Activated CD4-positive, alpha-beta T cell treated with anti-CD3 and anti-CD28 coated beads, Interleukin-2, amount 10 ng/mL, durations not matched to agents 24 days and 14 days (primary cell): ENCODE data around the gene TTLL9. TPM values are rescaled to one million over a fixed set of nuclear protein-coding genes. Genes with fewer than 3 reads are reported as not detected.

ENCODE experiments used
- DNase-seq: peaks from one replicate; pipeline ENCODE4 v3.0.0; 2022
- H3K27ac Mint-ChIP-seq: one replicate; pipeline ENCODE4 v1.8.0; 2022; ENCODE audit warnings: mild to moderate bottlenecking, mixed read lengths
- H3K27me3 Mint-ChIP-seq: one replicate; pipeline ENCODE4 v1.8.0; 2022; ENCODE audit warnings: mixed read lengths
- H3K36me3 Mint-ChIP-seq: one replicate; pipeline ENCODE4 v1.8.0; 2022; ENCODE audit warnings: low read depth, mild to moderate bottlenecking, mixed read lengths
- H3K4me1 Mint-ChIP-seq: one replicate; pipeline ENCODE4 v1.8.0; 2021; ENCODE audit warnings: mixed read lengths
- H3K4me3 Mint-ChIP-seq: one replicate; pipeline ENCODE4 v1.8.0; 2022; ENCODE audit warnings: mild to moderate bottlenecking, moderate library complexity, mixed read lengths
- H3K9me3 Mint-ChIP-seq: one replicate; pipeline ENCODE4 v1.8.0; 2021; ENCODE audit warnings: mixed read lengths
- intact Hi-C: fragments of 100-400 bp; cut with micrococcal nuclease; formaldehyde crosslinking; loops from one replicate; pipeline ENCODE4 v1.15.1; 2023
- total RNA-seq: library from RNA; stranded (reverse); gene quantifications from 2 replicates; pipeline ENCODE4 v1.2.3, GENCODE V29; 2022

TTLL9 gene
- total RNA-seq, 1 donor from 2014 or later = not detected

DNA sequence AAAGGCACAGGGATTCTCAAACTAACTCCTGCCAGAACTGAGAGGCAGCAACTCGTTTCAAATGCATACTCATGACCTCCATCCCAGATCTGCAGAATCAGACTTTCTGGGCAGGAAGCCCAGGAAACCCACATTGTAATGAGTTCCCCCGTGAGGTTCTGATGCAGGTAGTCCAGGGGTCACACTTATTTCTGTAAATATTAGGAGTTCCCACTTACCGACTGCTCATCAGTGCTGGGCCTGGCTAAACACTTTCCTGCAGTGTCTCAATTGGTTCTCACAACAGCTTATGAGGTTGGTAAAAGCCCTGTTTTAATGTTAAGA, 11.7 kb upstream of the TTLL9 start:
- no peaks in the 10 kb centered on the region for H3K36me3 Mint-ChIP-seq
- H3K9me3 Mint-ChIP-seq = no peaks in the 10 kb centered on the region
- H3K27ac Mint-ChIP-seq = no peak overlapping the region
- H3K4me1 Mint-ChIP-seq = peaks cover 11% of the 10 kb centered on the region
- peak overlapping the region; percentile 9 for H3K4me3 Mint-ChIP-seq
- DNase-seq = no peak
- intact Hi-C loops = no loop called here
- peaks cover 34% of the 10 kb centered on the region for H3K27me3 Mint-ChIP-seq

DNA sequence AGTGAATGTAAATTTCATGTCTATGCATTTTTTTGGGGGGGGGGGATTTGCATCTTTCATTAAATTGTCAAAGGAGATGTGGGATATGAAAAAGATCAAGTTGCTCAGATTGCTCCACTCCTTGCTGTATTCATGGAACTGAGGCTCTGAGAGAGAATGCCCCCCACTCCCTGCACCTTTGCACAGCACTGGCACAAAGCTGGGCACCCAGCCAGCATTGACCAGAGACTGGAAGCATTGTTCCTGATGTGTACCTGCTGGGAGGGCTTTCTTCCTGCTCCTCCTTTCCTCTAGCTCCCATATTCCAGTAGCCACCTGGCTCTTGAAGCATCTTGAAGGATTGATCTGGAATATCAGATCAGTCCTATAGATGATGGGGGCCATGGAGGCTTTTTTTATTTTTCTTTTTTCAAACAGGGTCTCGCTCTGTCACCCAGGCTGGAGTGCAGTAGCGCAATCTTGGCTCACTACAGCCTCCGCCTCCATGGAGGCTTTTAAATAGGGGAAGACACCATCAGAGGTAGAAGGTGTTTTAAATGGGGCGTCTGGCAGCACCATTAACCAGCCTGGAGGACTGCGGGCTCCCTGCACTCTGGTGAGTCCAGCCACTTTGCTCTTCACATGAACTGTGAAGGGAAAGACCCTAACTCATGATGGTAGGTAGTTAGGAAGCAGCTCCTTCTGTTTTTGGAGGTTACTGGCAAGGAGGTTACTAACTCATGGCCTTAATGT, 11.0 kb upstream of the TTLL9 start:
- H3K4me1 Mint-ChIP-seq = peaks cover 11% of the 10 kb centered on the region
- H3K9me3 Mint-ChIP-seq = no peaks in the 10 kb centered on the region
- no peaks in the 10 kb centered on the region for H3K36me3 Mint-ChIP-seq
- H3K27me3 Mint-ChIP-seq = peaks cover 34% of the 10 kb centered on the region
- H3K27ac Mint-ChIP-seq = no peak overlapping the region
- no peak overlapping the region for H3K4me3 Mint-ChIP-seq
- intact Hi-C loops = no loop called here
- DNase-seq = no peak

DNA sequence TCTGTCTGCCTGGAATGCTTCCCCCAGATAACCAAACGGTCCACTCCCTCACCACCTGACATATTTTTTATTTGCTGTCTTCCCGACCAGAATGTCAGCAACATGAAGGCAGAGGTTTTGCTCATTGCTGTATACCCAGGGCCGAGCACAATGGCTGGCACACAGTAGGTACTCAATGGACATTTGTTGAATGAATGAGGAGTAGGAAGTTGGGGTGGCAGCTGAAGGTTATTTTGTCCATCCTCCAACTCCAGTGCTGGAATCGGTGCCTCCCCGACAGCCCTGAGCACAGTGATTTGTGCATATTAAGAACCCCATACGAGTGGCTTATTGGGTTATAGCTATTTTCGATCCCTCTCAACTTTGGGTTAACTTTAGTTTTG, 10.4 kb upstream of the TTLL9 start:
- peaks cover 35% of the 10 kb centered on the region for H3K27me3 Mint-ChIP-seq
- H3K9me3 Mint-ChIP-seq = no peaks in the 10 kb centered on the region
- H3K4me1 Mint-ChIP-seq = peaks cover 11% of the 10 kb centered on the region
- no peak overlapping the region for H3K4me3 Mint-ChIP-seq
- intact Hi-C loops = no loop called here
- no peak for DNase-seq
- H3K27ac Mint-ChIP-seq = no peak overlapping the region
- no peaks in the 10 kb centered on the region for H3K36me3 Mint-ChIP-seq

DNA sequence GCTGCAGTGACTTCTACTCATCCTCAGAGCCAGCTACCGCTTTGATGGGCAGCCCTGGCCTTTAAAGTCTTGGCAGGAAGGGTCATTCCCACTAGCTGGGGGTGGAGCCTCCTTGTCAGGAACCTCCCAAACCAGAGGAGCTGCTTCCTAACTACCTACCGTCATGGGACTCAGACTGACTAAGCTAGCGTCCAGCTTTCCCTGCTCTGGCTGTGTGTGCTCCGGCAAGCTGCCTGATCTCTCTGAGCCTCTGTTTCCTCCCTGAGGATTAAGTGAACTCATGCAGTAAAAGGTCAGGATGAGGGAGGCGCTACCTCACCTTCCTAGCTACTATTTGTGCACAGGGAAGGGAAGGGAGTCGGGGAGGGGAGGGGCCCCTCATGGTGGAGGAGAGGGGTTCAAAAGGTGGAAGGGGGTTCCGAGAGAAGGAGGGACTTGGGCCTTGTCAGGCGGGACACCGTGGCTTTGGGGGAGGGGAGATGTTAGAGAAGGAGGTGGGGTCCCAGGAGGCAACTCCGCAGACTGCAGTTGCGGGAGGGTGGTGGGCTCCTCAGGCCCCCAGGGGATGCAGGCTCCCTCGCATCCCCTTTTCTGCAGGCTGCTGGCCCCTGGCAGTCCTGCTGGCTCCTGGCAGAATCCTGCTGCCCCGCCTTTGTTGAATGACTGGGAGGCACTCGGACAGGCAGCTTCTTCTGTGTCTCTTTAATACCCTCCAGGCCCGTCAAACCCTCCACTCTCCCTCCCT, 9.9 kb upstream of the TTLL9 start:
- Mint-ChIP-seq H3K4me1 (peaks cover 11% of the 10 kb centered on the region), H3K27me3 (peaks cover 38% of the 10 kb centered on the region), H3K36me3 (no peaks in the 10 kb centered on the region), H3K9me3 (no peaks in the 10 kb centered on the region), H3K27ac (no peak overlapping the region), H3K4me3 (peak overlapping the region; percentile 35)
- intact Hi-C loops = no loop called here
- DNase-seq = no peak

DNA sequence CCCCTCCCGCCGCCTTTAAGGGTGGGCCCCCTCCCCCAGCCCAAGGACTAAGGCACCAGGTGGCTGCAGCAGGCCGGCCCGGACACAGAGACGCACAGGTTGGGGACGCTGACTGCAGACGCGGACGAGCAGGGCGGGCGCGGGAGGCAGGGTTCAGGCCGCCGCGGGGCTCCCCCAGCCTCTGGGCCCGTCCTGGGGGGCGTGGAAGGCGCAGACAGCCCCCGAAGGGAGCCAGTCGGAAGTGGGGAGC, 9.4 kb upstream of the TTLL9 start:
- H3K27me3 Mint-ChIP-seq = peaks cover 40% of the 10 kb centered on the region
- intact Hi-C loops = no loop called here
- no peak overlapping the region for H3K27ac Mint-ChIP-seq
- H3K4me1 Mint-ChIP-seq = peaks cover 11% of the 10 kb centered on the region
- H3K36me3 Mint-ChIP-seq = no peaks in the 10 kb centered on the region
- no peaks in the 10 kb centered on the region for H3K9me3 Mint-ChIP-seq
- peak overlapping the region; percentile 19 for H3K4me3 Mint-ChIP-seq
- DNase-seq = no peak

DNA sequence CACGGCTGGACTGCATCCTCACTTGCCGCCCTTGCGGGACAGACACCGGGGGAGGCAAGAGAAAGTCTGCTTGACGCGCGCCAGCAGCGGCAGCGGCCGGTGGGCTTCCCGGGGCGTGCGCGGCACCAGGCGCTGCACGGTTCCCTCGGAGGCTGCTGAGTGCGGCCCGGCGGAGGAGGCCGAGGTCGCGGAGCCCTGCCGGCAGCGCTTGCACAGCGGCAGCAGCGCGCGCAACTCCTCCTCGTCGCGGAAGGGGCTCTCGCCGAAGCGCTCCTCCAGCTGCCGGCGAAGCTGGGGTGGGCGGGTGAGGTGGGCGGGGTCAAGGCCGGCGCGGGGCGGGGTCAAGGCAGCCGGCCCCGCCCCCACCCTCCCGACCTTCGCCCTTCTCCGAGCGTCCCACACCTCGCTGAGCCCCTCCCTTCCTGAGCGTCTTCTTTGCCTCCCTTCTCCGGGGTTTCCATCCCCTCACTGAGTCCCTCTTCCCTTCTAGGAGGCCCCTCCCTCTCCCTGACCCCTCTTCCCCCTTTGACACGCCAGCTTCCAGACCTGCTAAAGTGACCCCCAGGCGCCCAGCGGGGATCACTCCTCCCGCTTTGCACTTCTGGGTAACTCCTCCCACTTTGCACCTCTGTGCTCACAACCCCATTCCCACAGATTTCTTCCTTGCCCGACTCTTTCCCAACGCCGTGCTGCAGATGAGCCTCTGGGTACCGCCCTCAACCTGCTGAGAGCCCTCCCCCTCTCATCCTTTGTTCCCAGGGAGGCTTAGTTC, 8.9 kb upstream of the TTLL9 start:
- peak; percentile 89 for DNase-seq
- H3K4me3 Mint-ChIP-seq = peak overlapping the region; percentile 60
- H3K27me3 Mint-ChIP-seq = peaks cover 40% of the 10 kb centered on the region
- intact Hi-C loops = no loop called here
- H3K27ac Mint-ChIP-seq = no peak overlapping the region
- H3K9me3 Mint-ChIP-seq = no peaks in the 10 kb centered on the region
- peaks cover 11% of the 10 kb centered on the region for H3K4me1 Mint-ChIP-seq
- no peaks in the 10 kb centered on the region for H3K36me3 Mint-ChIP-seq

DNA sequence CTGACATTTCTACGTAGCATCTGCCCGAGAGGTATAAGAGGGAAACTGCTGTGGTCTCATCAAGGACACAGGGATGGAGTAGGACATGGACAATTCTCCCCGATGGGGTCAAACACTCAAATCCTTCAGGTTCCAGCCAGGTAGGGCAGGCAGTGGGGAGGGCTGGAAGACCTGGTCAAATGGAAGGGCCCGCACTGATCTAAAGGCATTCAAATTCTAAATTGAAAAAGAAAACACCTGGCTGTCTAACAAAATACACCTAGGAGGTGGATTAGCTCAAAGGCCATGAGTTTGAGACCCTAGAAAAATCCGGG, 8.3 kb upstream of the TTLL9 start:
- Mint-ChIP-seq H3K9me3 (no peaks in the 10 kb centered on the region), H3K27me3 (peaks cover 40% of the 10 kb centered on the region), H3K27ac (no peak overlapping the region), H3K4me3 (peak overlapping the region; percentile 60), H3K36me3 (no peaks in the 10 kb centered on the region), H3K4me1 (peaks cover 11% of the 10 kb centered on the region)
- intact Hi-C loops = no loop called here
- no peak for DNase-seq

DNA sequence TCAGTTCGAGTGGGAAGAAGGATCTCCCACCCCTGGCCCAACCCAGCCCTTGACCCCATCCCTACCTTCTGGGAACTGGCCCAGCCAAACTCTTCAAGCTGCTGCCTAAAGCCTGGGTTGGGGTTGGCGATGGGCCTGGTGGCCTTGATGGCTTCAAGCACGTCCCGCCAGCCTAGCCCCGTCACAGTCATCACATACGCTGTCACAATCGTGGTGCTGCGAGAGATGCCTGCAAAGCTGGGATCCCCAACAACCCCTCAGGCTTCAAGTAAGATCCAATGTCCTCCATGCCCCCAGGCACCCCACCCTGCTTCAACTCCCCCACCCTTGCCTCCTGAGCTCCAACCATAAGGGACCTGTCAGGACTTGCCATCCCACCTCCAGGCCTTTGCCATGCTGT, 7.9 kb upstream of the TTLL9 start:
- no peaks in the 10 kb centered on the region for H3K9me3 Mint-ChIP-seq
- peaks cover 38% of the 10 kb centered on the region for H3K27me3 Mint-ChIP-seq
- intact Hi-C loops = no loop called here
- DNase-seq = no peak
- H3K27ac Mint-ChIP-seq = no peak overlapping the region
- H3K4me3 Mint-ChIP-seq = no peak overlapping the region
- H3K36me3 Mint-ChIP-seq = no peaks in the 10 kb centered on the region
- H3K4me1 Mint-ChIP-seq = peaks cover 11% of the 10 kb centered on the region

DNA sequence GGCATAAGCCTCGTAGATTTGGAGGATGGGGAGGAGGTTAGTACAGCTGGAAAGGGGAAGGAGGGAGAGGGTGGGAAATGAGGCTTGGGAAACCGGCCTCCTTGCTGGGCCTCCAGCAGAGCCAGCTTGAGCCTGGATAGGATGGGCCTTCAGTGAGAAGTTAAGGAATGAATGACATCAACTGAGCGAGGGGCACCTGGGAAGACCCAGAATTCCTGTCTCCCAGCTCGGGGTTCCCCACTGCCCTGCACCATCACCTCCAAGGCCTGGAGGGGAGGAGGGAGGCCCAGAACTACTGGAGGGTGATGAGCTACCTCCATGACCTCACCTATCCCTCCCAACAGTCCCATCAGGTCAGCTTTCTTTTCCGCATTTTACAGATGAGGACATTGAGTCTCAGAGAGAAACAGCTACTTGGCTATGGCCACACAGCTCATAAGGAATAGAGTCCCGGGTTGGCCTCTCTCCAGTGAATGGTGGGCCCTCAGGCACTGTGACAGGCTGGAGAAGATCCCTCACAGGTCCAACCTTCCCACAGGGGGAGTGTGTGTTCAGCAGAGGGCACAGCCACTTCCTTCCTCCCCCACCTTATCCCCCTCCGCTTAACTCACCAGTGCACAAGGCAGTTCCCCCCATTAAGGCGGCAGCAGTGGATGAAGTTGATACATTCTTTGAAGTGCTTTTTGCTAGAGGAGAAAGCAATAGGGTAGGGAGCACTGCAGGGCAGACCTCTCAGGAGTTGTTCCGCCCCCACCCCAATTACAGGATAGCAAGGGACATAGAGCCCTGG, 6.9 kb upstream of the TTLL9 start:
- intact Hi-C loops = no loop called here
- DNase-seq = no peak
- H3K4me1 Mint-ChIP-seq = peaks cover 8% of the 10 kb centered on the region
- H3K27ac Mint-ChIP-seq = peak overlapping the region; percentile 6
- peaks cover 42% of the 10 kb centered on the region for H3K27me3 Mint-ChIP-seq
- no peaks in the 10 kb centered on the region for H3K9me3 Mint-ChIP-seq
- H3K4me3 Mint-ChIP-seq = no peak overlapping the region
- H3K36me3 Mint-ChIP-seq = no peaks in the 10 kb centered on the region

DNA sequence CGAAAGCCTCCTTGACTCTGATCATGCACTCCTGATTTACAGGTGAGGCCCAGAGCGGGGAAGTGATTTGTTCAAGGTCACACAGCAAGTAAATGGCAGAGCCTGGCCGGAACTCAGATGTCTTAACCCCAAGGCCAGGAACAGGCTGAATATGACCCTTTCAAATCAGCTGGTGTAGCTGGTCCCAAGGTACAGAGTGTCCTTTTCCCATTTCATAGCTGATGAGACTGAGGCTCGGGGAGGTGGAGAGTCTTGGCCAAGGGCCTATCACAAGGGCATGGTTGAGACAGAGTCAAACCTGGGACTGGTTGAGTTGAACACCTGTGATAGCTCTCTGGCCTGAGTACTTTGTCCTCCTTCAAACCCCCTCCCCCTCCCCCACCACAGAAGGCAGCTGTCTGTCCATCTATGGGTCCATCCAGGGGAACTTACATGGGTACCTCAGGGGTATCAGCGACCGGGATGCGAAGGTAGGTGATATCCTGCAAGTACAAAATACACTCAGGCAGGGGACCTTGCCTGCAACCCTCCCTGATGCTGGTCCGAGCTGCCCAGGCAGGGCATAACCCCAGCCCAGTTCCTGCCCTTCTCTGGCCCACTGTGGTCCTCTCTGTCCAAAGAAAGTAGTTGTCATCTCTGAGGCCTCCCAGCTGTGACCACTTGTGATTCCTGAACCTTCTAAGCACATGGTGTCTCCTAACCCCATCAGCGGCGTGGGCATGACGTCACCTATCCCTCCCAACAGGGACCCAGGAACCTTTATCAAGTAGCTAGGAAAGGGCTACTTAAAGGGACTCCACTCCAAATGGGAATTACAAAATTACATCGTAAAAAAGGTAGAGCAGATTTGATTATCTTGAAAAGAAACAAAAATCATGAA, 5.7 kb upstream of the TTLL9 start:
- no peak overlapping the region for H3K4me3 Mint-ChIP-seq
- intact Hi-C loops = no loop called here
- DNase-seq = no peak
- H3K4me1 Mint-ChIP-seq = peaks cover 9% of the 10 kb centered on the region
- H3K36me3 Mint-ChIP-seq = peaks cover under 1% of the 10 kb centered on the region
- no peaks in the 10 kb centered on the region for H3K9me3 Mint-ChIP-seq
- H3K27me3 Mint-ChIP-seq = peaks cover 48% of the 10 kb centered on the region
- no peak overlapping the region for H3K27ac Mint-ChIP-seq

DNA sequence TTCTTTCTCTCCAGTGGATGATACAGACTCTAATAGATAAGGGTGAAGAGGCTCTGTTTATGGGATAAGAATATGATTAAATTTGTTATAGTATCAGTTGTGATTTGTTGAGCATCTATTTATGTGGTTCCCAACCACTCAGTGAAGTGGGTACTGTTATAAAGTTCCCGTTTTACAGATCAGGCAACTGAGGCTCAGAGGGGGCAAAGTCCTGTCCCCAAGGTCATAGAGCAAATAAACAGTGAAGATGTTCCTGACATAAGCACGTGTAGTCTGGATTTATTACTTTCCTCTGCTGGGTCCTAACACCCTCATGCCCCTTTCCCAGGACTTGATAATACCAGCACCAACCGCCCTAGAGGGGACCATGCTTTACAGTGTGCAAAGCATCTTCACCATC, 4.2 kb upstream of the TTLL9 start:
- peaks cover 2% of the 10 kb centered on the region for H3K36me3 Mint-ChIP-seq
- peaks cover 45% of the 10 kb centered on the region for H3K27me3 Mint-ChIP-seq
- no peak for DNase-seq
- peaks cover 15% of the 10 kb centered on the region for H3K4me1 Mint-ChIP-seq
- H3K27ac Mint-ChIP-seq = no peak overlapping the region
- no peaks in the 10 kb centered on the region for H3K9me3 Mint-ChIP-seq
- intact Hi-C loops = no loop called here
- H3K4me3 Mint-ChIP-seq = no peak overlapping the region

DNA sequence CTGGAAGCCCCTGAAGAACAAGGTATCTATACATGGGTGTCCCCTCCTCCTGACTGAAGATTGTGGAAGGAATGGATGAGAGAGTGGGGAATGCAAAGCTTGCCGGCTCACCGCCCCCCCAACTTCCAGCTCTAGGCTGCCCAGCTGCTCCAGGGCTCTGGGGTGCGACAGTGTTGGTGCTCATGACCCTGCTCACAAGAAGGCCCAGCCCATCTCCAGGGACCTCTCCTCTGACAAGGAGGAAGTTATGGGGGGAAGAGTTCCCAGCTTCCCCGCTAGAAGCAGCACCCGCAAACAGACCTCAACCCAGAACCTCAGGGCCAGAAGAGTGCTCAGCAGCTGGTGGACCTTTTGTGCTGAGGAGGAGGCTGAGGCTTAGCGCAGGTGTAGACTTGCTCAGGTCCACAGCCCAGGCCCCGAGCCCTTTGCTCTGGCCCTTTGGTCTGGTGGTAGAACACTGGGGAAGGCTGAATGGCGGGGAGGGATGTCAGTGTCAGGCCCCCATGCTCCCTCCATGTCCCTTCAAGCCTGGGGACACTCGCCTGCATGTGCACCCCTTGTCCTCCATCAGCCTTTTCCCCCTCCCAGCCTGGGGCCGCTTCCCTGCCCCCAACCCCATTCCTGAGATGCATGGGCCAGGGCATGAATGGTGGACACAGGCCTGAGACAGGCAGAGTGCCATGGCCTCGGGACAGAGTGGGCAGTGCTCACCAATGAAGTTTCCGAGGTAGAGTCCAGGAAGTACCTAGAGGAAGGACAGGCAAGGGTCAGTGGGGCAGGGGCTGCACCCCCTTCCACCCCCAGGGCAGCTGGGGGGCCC, 1.4 kb upstream of the TTLL9 start:
- Mint-ChIP-seq H3K27ac (no peak overlapping the region), H3K27me3 (peaks cover 59% of the 10 kb centered on the region)

DNA sequence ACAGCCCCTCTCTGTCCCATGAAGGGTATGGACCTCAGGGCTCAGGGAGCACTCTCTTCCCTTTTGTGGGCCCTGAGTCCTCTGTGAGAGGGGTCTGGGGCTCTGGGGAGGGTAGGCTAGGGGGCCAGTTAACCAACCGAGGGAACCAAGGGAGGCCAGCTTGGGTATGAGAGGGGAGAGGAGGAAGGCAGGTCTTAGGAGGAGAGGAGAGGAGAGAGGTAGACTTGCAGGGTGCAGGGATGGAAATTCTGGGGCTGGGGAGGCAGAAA, 827 bp upstream of the TTLL9 start:
- Mint-ChIP-seq H3K4me3 (peak overlapping the region; percentile 82), H3K9me3 (no peaks in the 10 kb centered on the region), H3K27me3 (peaks cover 64% of the 10 kb centered on the region), H3K36me3 (peaks cover 2% of the 10 kb centered on the region), H3K27ac (no peak overlapping the region), H3K4me1 (peaks cover 11% of the 10 kb centered on the region)
- DNase-seq = no peak
- intact Hi-C loops = no loop called here

More for the DNA sequence above, 1.4 kb upstream of the TTLL9 start:
- Mint-ChIP-seq H3K36me3 (peaks cover 2% of the 10 kb centered on the region), H3K9me3 (no peaks in the 10 kb centered on the region), H3K4me3 (peak overlapping the region; percentile 82), H3K4me1 (peaks cover 11% of the 10 kb centered on the region)
- intact Hi-C loops = no loop called here
- DNase-seq = no peak
